ENCODE results near the gene CEMIP.

Gene CEMIP

DNA sequence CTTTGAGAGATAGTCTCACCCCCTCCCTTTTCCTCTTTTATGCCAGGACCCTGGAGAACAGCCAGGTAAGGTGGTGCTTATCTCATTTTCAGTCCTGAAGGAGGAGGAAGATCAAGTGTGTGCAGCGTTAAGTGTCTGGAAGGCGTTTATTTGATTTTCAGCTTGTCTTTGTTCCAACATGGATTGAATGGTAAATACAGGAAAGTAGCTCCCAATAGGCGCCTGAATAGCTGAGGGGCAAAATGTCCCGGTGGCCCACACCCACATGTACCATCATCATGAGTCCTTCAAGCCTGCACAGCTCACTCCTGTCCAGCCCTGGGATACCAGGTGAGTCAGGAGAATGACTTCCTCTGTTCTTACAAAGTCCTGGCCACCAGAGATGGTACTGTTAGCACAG, 73.5 kb downstream of the CEMIP start:
- DNase-seq (ENCODE audit: low read depth): no peak

DNA sequence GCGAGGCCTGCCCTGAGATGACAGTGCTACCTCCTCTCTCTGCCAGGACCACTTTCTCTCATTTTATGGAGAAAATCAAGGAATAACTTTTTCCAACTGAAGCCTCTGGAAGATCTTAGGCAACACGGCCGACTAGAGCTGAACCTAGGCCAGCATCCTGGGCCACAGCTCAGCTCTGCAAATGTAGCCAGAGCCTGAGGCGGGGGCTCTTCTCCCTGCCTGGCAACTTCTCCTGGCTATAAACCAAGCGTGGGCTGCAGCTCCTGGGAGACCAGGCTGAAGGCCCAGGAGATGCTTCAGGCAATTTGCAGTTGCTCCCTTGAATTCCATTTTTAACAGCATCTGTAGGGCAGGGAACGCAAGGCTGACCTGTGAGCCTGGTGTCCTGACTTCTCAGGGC, 74.9 kb downstream of the CEMIP start:
- no peak for DNase-seq (ENCODE audit: low read depth)

DNA sequence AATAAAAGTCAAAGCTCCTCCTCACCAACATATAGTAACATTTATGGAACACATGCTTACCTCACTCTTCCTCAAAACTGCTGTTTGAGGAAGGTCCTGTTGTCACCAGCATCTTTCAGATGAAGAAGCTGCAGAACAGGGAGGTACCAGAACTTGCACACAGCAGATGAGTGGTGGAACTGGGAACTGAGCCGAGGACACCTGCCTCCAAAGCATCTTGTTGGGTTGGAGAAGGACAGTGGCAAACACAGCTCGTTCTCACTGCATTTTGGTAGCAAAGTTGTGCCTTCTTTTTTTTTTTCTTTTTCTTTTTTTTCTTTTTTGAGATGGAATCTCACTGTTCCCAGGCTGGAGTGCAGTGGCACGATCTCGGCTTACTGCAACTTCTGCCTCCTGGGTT, 76.0 kb downstream of the CEMIP start:
- DNase-seq (ENCODE audit: low read depth): no peak

DNA sequence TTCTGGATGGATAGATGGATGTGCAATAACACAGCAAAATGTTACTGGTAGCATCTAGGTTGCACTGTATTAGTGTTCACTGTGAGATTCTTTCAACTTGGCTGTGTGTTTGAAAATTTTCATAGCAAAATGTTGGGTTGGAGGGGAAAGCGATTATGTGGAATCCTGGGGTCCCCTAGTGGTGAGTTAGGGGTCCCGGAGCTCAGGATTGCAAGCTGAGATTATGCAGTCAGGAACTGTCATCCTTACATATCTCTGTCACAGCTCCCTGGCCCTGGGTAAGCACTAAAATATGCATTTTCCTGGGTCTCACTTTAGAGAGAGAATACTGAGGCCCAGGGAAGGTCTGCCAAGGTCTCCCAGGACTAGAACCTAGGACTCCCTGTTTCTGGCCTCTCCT, 77.2 kb downstream of the CEMIP start:
- no peak for DNase-seq (ENCODE audit: low read depth)

DNA sequence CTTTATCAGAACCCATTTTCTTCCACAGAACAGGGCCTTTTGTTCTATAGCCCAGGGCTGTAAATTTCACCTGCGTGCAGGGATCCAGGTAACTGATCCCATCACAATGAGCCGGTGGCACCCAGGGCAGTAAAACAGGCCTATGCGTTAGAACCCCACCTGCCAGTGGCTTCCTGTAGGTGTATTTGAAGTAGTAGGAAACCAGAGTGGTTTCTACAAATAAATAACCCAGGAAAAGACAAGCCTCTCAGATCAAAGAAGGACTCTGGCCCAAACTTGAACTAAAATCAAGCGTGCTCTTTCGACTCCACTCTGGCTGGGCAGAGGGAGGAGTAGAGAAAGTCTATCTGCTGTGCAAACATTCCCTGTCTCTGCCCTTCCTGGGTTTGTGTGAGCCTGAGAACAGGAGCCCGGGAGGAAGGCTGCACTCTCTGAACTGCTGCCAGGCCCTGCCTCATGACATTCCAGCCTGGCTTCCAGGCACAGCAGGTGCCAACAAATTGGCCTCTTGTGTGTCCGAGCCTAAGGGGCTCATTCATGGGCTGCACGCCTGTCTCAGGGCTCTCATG, 77.7 kb downstream of the CEMIP start:
- no peak for DNase-seq (ENCODE audit: low read depth)

DNA sequence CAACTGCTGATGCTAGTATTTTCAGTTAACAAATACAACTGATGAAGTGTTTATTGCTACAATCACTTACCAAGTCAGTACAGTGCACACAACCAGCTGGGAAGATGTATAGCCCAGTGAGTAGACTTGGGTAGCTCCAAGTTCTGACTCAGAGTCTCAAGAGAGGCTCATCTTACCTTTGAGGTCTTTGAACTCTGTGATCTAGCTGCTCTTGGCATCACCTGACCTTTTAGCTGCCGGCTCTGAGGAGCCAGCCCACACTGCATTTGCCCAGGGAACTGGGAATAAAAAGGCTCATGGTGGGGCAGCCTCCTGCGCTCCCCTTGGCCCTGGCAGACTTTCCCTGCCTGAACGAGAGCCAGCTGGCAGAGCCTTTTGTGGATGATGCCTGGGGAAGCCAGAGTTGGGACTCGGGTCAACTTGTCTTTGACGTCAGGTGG, 82.6 kb downstream of the CEMIP start:
- no peak for DNase-seq (ENCODE audit: low read depth)

DNA sequence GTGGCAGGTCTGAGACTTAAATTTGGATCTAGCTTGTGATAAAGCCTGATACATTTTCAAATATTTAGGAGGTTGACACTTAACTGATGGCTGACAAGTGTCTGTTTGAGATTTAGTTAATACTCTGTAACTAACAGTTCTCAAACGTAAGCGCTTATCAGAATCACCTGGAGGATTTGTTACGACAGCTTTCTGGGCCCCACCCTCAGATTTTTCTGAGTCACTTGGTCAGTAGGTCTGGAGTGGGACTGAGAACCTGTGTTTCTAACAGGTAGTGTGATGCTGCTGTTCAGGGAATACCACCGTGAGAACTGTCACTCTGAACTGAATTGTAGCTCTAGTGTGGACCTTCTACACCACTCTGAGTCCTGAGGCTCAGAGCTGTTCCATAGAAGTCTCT, 85.5 kb downstream of the CEMIP start:
- DNase-seq (ENCODE audit: low read depth): no peak

DNA sequence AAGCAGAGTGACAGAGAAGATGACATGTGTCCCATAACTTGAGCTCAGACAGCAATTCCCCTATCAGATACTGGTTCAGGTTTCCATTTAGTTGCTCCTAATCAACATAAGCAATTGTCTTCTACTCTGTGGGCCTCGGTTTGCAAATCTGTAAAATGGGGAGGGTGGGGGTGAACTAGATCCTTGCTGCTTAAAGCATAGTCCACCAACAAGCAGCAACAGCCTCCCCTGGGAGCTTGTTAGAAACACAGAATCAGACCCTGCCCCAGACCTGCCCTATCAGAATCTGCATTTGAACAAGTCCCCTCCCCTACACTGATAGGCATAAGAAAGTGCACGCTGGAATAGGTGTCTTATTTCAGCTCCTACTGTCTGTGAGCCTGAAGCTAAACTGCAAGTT, 87.8 kb downstream of the CEMIP start:
- DNase-seq (ENCODE audit: low read depth): no peak

DNA sequence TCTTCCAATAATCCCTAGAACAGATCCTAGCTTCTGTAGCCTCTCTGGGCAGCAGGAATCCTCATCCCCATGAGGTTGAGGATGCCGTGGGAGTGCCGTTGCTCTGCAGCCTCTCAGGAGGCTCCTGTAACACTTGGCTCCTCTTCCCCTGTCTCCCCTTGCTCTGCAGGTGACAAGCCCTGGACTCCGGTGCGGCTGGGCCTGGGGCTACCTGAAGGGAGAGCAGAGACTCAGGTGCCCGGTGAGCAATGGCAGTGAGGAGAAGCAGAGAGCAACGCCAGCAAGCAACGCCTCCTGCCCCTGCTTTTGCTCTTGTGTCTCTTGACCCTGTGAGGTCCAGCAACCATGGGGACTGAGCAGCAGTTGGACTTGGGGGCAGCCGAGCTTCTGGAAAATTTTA, 91.2 kb downstream of the CEMIP start:
- DNase-seq (ENCODE audit: low read depth): no peak

DNA sequence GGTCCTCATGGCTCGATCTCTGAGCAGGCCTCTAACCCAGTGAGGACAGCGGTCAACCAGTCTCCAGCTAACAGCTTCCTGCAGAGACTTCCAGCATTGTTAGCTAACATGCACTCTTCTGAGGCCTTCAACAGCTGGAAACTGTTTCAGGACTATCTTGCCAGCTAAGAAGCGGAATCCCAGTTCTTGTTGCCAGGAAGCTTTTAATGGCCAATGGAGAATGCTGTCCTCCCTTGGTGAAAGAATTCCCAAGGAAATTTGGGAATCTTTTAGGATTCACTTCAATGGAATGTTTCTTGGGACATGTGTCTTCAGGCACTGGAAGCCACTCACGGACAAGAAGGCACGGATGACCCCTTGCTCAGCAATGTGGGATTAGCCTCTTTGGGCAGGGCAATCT, 91.7 kb downstream of the CEMIP start:
- DNase-seq (ENCODE audit: low read depth): peak; percentile 75

DNA sequence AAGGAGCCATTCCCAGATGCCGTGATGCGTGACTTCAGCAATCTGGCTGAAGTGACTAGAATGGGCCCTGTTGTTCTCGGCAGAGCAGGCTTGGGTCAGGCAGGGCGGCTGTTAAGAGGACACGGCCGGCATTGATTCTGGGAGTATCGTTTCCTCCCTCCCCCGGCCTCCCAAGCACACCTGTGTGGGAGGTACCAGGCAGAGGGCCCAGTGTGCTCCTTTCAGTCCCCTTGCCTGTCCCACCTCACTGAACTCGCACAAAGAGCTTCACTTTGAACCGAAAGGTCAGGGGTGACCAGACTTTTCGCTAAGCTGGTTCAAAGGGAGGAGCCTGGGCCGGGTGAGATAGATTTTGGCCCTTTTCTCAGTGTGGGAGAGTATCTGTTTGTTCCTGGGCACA, 92.7 kb downstream of the CEMIP start:
- DNase-seq (ENCODE audit: low read depth): no peak

DNA sequence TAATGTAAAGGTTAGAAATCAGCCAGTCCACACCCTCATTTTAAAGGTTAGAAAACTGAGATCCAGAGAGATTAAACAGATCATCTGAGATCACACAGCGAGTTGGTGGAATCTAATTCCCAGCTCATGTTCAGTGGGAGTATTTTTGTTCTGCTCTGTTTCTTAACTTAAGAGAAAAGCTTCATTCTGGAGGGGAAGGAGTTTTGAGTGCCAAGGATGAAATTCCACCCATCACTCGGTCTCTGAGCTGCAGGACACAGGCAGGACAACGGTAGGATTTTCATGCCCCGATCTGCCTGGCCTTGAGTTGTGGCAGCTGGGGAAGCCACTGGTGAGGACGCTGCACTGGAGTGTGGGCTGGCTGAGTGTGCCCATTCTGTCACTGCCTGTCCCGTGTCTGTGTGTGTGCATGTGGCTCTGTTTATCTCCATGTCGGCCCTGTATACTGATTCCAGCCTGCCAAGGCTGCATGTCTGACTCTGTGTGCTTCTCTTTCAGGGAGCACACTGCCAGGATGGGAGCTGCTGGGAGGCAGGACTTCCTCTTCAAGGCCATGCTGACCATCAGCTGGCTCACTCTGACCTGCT, 94.3 kb downstream of the CEMIP start:
- no peak for DNase-seq (ENCODE audit: low read depth)

DNA sequence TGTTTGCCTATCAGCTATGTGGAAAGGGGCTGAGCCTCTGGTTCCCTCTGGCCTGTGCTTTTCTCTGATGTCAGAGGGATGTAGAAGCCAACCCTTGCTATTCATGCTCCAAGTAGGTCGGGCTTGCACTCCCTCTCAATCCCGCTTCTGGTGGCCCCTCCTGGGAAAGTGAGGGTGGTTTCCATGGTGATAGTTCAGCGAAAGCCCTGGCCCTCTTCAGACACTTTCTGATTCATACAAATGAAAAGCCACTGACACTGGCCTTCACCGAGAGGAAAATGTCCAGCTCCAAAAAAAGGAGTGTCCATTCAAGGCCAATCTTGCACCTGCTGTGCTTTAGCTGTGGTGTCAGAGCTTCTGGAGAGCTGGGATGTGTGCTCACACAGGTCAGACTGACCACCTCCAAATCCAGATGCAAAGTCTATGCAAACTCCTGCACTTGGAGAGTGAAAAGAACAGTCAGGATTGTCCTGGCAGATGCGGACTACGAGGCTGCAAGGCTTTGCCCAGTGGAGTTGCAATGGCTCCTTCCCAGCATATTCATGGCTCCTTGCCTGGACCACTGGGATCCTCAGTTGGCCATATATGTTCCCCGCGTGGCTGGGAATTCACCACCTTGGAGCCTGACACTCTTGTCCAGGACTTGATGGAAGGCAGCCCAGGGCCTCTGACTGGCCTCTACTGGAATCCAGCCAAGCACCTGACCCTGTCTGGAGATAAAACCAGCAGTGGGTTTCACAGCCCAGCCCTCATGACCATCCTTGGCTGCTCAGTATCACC, 96.6 kb downstream of the CEMIP start:
- no peak for DNase-seq (ENCODE audit: low read depth)

DNA sequence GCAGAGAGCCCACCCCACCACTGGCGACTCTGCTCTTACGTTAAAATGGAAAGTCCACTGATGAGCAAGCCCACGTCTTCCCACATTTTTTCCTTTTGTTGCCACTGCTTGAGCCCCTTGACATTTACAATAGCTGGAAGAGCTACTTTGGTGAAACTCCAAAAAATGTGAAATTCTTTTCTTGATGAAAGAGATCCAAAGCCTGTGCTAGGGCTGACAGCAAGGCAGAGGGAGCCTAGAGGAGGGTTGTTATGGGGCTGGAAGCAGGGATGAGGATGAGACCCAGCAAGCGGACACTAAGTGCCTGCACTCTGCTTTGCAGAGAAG, 97.1 kb downstream of the CEMIP start:
- no peak for DNase-seq (ENCODE audit: low read depth)

DNA sequence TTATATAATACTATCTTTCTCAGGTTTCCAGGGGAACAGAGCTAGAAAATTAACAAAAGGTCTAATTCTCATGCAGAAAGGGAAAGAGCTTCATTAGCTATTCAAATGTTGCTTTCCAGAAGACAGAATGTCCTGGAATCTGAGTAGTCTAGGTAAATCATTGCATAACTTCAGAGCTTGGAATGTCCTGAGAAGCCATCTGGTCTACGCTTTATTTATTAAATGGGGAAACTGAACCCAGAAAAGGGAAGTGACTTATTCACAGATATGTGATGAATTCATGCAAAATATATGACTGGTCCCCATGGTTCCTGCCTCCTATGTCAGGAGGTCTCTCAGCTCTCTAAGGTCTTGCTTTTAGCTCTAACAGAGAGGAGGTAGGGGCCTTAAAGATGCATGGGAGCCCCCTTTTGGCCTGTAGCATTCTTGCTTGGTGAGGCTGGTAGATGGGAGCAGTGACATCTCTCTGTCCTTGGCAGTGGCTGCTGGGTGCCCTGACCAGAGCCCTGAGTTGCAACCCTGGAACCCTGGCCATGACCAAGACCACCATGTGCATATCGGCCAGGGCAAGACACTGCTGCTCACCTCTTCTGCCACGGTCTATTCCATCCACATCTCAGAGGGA, 99.2 kb downstream of the CEMIP start:
- DNase-seq (ENCODE audit: low read depth): no peak

DNA sequence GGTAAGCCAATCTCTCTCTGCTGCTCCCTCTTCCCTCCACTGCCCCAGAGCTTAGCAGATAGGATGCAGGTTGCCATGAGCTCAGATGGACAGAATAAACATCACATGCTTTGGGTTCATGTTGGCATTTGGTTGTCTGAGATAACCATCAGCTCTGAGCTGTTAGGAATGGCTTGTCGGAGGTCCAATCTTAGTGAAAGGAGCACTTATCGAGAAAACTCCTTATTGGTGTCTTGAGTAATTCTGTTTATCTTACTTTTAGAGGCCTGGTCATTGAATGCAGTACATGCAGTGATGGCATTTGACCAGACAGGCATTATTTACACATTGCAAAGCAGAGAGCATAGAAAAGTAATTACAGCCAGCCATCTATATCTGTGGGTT, 99.7 kb downstream of the CEMIP start:
- no peak for DNase-seq (ENCODE audit: low read depth)

DNA sequence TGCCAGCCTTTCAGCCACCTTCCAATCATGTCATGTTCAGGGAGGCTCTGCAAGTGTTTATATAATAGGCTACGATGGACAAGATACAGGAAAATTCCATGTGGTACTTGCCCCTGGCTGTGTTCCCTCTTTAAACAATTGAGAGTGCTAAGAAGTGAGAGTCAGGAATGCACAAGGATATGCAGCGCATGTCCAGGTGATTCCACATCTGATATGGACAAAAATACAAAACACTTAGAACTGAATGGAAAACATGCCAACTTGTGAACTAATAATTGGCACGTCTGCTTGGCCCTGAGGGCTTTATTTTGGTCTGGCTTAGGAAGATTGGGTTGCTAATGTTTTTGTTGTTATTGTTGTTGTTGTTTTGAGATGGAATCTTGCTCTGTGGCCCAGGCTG, 100.9 kb downstream of the CEMIP start:
- no peak for DNase-seq (ENCODE audit: low read depth)

DNA sequence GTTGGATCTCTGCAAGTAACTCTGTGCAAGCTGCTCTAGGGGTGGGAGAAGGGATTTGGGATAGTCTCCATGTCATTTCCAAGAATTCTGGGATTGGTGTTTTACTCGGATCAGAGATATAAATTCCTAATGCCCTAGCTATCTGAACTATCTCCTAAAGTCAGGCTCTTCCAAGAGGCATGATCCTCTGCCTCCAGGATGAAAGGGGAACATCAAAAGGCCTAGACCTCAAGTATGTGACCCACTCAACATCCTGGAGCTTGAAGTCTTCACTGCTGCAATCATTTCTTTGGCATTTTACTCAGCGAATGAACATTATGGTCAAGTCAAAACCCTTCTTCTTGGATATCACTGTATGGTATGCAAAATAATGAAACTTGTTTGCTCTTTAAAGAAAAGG, 104.5 kb downstream of the CEMIP start:
- no peak for DNase-seq (ENCODE audit: low read depth)

DNA sequence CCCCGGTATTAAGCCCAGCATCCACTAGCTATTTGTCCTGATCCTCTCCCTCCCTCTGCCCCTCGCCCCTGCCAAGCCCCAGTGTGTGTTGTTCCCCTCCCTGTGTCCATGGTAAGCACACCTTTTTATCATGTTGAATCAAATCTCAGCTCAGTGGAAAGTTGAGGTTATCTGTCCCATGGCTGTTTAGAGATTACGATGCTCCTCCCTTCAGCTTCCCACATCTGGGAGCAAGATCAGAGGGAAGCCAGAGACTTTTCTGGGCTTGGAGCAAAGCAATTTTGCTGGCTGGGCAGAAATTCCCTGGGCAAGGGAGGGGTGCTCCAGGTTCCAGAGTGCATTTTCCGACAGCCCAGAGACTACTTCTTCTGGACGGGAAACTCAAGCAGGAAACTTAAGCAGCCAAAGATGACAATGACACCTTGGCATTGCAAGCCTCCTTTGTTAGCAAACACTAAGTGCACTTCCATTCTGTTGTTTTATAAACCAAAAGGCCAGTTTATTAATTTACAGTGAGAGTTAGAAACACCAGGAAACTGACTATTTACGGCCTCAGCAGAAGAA, 105.9 kb downstream of the CEMIP start:
- DNase-seq (ENCODE audit: low read depth): no peak

DNA sequence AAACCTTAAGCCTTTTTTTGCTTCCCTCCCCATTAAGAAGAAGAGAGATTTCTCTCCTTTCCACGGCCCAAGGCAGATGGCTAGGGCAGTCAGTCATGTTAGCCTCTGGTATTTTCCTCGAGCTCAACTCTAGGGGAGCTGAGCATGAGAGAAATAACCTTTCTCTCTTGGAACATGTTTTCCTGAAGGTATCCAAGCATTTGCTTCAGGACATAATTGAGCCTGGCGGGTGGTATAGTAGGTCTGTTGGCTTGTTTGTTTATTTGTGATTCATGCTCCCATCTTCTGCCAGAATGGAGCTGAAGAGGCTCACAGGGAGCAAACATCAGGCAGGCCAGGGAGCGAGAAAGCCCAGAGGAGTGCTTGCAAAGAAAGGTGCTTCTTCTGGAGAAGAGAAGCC, 108.0 kb downstream of the CEMIP start:
- DNase-seq (ENCODE audit: low read depth): no peak

DNA sequence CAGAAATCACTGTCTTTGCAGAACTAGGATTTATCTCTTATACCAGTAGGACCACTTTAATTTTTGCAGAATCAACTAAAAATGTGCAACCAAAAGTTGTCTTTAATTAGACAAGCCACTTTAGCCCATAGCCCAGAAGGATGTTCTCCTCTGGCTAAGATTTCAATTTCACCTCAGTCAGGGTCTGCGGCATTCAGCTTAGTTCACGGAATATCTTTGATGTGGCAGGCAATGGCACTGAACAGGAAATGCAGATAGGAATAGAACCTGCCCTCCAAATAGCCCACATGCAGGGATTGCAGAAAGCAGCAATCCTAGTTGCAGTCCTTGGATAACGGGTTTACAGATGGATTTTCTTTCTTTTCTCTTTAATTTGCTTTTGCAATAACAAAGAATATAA, 109.7 kb downstream of the CEMIP start:
- DNase-seq (ENCODE audit: low read depth): no peak

DNA sequence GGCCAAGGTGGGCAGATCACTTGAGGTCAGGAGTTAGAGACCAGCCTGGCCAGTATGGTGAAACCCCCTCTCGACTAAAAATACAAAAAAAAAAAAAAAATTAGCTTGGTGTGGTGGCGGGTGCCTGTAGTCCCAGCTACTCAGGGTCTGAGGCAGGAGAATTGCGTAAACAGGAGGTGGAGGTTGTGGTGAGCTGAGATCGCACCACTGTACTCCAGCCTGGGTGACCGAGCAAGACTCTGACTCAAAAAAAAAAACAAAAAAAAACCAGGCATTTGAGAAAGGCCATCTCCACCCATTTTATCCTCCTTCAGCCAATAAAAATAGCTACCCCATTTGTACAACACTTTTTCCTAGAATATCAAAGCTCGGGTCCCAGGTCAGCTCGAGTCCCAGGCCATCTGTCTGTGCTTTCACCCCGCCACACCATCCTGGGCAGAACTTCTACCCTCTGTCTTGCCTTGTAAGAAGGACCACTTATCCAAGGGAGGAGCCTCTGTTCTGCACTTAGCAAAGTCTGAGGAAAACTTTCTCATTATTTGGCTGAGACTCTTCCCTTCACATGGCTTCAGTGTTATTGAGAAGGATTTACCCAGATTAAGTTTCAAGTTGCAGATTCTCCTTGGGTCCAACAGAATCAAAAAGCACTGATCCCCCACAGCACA, 111.3 kb downstream of the CEMIP start:
- no peak for DNase-seq (ENCODE audit: low read depth)

DNA sequence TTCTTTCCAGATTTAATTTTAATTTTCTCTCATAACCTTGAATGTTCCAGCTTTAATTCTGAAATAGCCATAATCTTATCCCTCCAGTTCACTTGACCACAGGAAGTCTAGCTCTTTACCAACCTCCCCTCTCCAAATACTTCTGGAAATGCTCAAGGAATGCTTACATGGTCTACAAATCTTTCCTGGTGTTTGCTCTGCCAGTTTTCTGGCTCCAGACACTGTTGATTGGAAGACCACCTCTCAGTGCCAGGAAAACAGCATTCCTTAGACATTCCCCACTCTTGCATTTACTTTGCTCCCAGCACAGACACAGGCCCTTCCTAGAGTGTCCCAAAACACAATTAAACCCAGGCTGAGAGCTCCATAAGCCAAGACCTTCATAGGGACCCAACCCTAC, 111.8 kb downstream of the CEMIP start:
- DNase-seq (ENCODE audit: low read depth): no peak
